ENCODE results near the gene RAB27B.
A peak's percentile ranks its signal among the peaks of the same experiment; 100 is the strongest.

The RAB27B gene
- total RNA-seq, result 0.36 to 11.4 (median 5.8) reads per million in 9 experiments

GRCh38 chr18:54828281-54828881 is at the start of gene RAB27B:
RAB27B (plus strand) TSS chr18:54828477; CDS start chr18:54877586, 49,109 bp downstream.
- Mint-ChIP-seq H3K27me3 (no peaks in the 10 kb centered on the region), H3K4me1 (ENCODE audit: low read depth in 2 of 2) (peaks cover 10 to 12% of the 10 kb centered on the region in 2 donors)
- DNase-seq, result peak; percentile 52 to 56 (median 55)

GRCh38 chr18:54780285-54780861 is 47.9 kb upstream of the RAB27B start:
- DNase-seq (no peak), ATAC-seq (replicated peaks) (no peak)
- Mint-ChIP-seq H3K36me3 (ENCODE audit: insufficient read depth) (no peaks in the 10 kb centered on the region), H3K27ac (no peak overlapping the region), H3K27me3 (peaks cover 0 to 4% of the 10 kb centered on the region in 2 donors), H3K9me3 (peaks cover 0 to 2% of the 10 kb centered on the region in 2 donors), H3K4me3 (no peak overlapping the region), H3K4me1 (ENCODE audit: low read depth in 2 of 2) (no peaks in the 10 kb centered on the region)

More at GRCh38 chr18:54828281-54828881, at the start of gene RAB27B:
- Mint-ChIP-seq H3K36me3 (ENCODE audit: insufficient read depth) (no peaks in the 10 kb centered on the region), H3K27ac (peak within 1 kb of the TSS; percentile 75 to 85), H3K9me3 (peaks cover 0 to 8% of the 10 kb centered on the region in 2 donors), H3K4me3 (peak within 1 kb of the TSS; percentile 85 to 86)
- ATAC-seq (replicated peaks), result peak; percentile 96

DNA sequence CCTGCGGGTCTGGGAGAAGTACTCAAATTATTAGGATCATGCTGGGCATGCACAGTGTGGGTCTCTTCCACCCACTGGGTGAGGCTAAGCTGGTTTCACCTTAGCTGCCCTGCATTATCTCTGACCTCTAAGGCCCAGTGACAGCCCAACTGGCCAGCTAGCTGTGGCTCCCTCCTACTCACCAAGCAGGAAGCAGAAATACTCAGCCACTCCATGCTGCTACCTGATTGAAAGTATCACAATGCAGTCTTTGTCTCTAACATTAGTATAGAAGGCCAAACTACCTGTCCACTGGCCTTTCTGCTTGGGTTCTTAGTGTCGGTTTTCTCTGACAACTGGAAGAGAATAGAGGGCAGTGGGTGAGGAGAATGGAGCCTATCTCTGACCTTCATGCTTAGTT is 47.3 kb upstream of the RAB27B start:
- no peak for DNase-seq
- H3K4me3 Mint-ChIP-seq, result no peak overlapping the region
- peaks cover 0 to 2% of the 10 kb centered on the region in 2 donors for H3K9me3 Mint-ChIP-seq
- H3K27ac Mint-ChIP-seq, result no peak overlapping the region
- H3K27me3 Mint-ChIP-seq, result peaks cover 0 to 4% of the 10 kb centered on the region in 2 donors
- no peaks in the 10 kb centered on the region for H3K4me1 Mint-ChIP-seq (ENCODE audit: low read depth in 2 of 2)
- no peaks in the 10 kb centered on the region for H3K36me3 Mint-ChIP-seq (ENCODE audit: insufficient read depth)
- no peak for ATAC-seq (replicated peaks)

DNA sequence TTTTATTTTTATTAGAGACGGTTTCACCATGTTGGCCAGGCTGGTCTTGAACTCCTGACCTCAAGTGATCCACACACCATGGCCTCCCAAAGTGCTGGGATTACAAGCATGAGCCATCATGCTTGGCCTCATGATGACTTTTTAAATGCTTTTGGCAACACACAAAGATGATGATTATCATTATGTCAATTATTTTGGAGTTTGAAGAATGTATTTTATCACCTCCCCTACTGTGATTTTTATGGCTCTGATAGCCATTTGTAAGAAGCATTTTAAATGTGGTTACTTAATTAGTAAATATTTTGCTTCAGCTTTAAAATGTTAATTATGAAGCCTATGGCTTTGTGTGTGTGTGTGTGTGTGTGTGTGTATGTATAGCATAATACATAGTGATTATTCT is 45.1 kb upstream of the RAB27B start:
- Mint-ChIP-seq H3K36me3 (ENCODE audit: insufficient read depth) (no peaks in the 10 kb centered on the region), H3K4me3 (no peak overlapping the region), H3K27ac (no peak overlapping the region), H3K4me1 (ENCODE audit: low read depth in 2 of 2) (no peaks in the 10 kb centered on the region), H3K9me3 (peaks cover 0 to 2% of the 10 kb centered on the region in 2 donors), H3K27me3 (peaks cover 0 to 4% of the 10 kb centered on the region in 2 donors)
- DNase-seq (no peak), ATAC-seq (replicated peaks) (no peak)

DNA sequence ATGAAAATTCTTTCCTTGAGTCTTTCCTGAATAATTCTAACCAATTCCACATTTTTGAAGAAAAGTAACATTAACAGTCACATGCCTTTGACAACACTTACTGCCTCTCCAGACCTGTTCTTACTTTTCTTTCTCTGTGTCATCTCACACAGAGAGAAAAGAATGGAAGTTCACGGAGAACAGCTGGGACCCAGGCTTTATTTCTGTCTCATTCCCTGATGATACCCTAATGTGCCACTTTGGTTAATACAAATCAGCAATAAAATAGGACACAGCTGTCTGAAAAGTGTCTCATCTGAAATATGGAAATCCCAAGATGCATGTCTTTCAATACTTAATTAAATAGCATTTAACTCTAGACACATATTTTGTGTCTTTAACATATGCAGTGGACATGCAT is 42.1 kb upstream of the RAB27B start:
- Mint-ChIP-seq H3K36me3 (ENCODE audit: insufficient read depth) (no peaks in the 10 kb centered on the region), H3K4me3 (no peak overlapping the region), H3K27ac (no peak overlapping the region), H3K4me1 (ENCODE audit: low read depth in 2 of 2) (no peaks in the 10 kb centered on the region), H3K27me3 (peaks cover 0 to under 1% of the 10 kb centered on the region in 2 donors), H3K9me3 (no peaks in the 10 kb centered on the region)
- ATAC-seq (replicated peaks) (no peak), DNase-seq (no peak)

DNA sequence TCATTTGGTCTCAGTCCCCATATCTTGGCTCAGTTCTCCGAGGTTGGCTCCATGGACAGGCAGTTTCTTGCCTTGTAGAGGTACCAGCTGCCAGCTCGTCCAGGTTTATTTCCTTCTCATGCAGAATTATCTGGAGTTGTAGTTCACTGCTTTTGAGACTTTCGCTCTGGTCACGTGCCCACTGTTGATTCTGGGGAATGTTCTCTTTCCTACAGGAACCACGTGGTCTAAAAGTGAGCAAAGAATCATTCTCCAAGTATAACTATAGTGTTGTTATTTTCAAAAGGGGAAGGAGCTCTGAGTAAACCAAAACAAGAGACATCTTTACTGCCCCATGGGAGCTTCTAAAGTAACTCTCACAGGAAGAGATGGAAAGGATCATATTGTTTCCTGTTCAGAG is 41.2 kb upstream of the RAB27B start:
- H3K9me3 Mint-ChIP-seq, result no peaks in the 10 kb centered on the region
- ATAC-seq (replicated peaks), result no peak
- H3K4me1 Mint-ChIP-seq (ENCODE audit: low read depth in 2 of 2), result no peaks in the 10 kb centered on the region
- peaks cover 0 to 5% of the 10 kb centered on the region in 2 donors for H3K27me3 Mint-ChIP-seq
- no peak for DNase-seq
- no peak overlapping the region for H3K27ac Mint-ChIP-seq
- H3K4me3 Mint-ChIP-seq, result no peak overlapping the region
- no peaks in the 10 kb centered on the region for H3K36me3 Mint-ChIP-seq (ENCODE audit: insufficient read depth)

DNA sequence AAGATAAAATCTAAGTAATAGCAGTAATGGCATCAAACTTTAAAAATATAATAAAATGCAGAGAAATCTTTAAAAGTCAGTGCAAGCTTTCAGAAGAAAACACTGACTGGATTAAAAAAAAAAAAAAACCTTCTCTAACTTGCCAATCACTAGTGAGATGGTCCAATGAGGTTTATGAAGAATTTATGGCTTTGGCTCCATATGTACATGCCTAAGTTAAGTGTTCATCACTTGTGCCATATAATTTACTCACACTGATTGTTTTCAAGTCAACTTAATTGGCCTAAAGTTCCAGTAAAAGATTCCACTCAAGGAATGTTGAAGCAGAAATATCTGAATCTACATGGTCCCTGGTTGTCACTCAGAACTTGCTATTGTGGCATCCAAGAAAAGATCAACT is 40.7 kb upstream of the RAB27B start:
- Mint-ChIP-seq H3K4me1 (ENCODE audit: low read depth in 2 of 2) (no peaks in the 10 kb centered on the region), H3K4me3 (no peak overlapping the region), H3K36me3 (ENCODE audit: insufficient read depth) (no peaks in the 10 kb centered on the region), H3K27me3 (peaks cover 0 to 5% of the 10 kb centered on the region in 2 donors), H3K9me3 (no peaks in the 10 kb centered on the region), H3K27ac (no peak overlapping the region)
- ATAC-seq (replicated peaks) (no peak), DNase-seq (no peak)

DNA sequence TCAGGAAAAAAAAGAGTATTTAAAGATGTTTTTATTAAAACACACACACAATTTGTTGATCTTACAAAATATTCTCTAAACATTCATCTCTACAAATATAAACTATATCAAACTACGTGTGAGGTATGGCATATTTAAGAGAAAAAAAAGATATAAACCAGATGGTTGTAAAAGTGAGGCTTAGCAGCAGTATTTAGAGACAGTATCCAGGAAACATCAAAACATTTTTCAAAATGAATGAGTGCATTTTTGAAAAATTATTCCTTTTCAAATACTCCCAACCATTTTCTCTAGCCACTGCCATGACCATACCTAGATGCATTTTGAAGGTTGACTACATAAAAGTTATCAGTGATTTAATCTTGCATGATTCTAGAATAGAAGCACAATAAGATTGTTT is 38.2 kb upstream of the RAB27B start:
- H3K36me3 Mint-ChIP-seq (ENCODE audit: insufficient read depth), result no peaks in the 10 kb centered on the region
- DNase-seq, result no peak
- H3K4me1 Mint-ChIP-seq (ENCODE audit: low read depth in 2 of 2), result no peaks in the 10 kb centered on the region
- peaks cover 0 to 5% of the 10 kb centered on the region in 2 donors for H3K27me3 Mint-ChIP-seq
- H3K9me3 Mint-ChIP-seq, result no peaks in the 10 kb centered on the region
- no peak overlapping the region for H3K4me3 Mint-ChIP-seq
- no peak for ATAC-seq (replicated peaks)
- H3K27ac Mint-ChIP-seq, result no peak overlapping the region

DNA sequence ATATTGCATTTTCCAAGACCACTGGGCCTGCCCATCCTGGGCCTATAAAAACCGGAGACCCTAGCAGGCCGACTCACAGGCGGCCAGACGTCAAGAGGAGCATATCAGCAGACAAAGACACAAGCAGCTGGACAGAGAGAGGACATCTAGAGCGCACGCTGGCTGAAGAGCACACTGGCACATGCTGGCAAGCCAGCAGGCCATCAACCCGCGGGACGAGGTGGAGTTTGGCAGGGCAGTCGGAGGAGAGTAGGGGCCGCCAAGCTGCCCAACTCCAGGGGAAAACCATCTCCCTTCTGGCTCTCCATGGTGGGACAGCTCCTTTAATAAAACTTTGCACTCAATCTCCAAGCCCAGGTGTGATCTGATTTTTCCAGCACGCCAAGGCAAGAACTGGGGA is 36.6 kb upstream of the RAB27B start:
- DNase-seq, result no peak
- no peak overlapping the region for H3K27ac Mint-ChIP-seq

DNA sequence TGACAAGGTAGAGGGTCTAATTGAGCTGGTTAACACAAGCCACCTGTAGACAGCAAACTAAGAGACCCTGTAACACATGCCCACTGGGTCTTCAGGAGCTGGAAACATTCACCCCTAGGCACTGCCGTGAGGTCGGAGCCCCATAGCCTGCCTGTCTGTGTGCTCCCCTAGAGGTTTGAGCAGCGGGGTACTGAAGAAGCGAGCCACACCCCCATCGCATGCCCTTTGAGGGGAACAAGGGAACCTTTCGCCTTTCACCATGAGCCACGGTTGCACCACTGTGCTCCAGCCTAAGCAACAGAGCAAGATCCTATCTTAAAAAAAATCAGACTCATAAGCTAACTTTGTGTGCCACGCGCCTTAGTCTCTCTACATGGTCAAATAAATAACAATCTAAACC is 36.2 kb upstream of the RAB27B start:
- no peak for DNase-seq
- ATAC-seq (replicated peaks), result no peak
- Mint-ChIP-seq H3K36me3 (ENCODE audit: insufficient read depth) (no peaks in the 10 kb centered on the region), H3K4me3 (no peak overlapping the region), H3K27me3 (peaks cover 0 to 5% of the 10 kb centered on the region in 2 donors), H3K4me1 (ENCODE audit: low read depth in 2 of 2) (no peaks in the 10 kb centered on the region), H3K27ac (no peak overlapping the region), H3K9me3 (no peaks in the 10 kb centered on the region)

More for the DNA sequence above, 36.6 kb upstream of the RAB27B start:
- no peak overlapping the region for H3K4me3 Mint-ChIP-seq
- H3K36me3 Mint-ChIP-seq (ENCODE audit: insufficient read depth), result no peaks in the 10 kb centered on the region
- H3K27me3 Mint-ChIP-seq, result peaks cover 0 to 5% of the 10 kb centered on the region in 2 donors
- H3K9me3 Mint-ChIP-seq, result no peaks in the 10 kb centered on the region
- no peaks in the 10 kb centered on the region for H3K4me1 Mint-ChIP-seq (ENCODE audit: low read depth in 2 of 2)
- no peak for ATAC-seq (replicated peaks)

DNA sequence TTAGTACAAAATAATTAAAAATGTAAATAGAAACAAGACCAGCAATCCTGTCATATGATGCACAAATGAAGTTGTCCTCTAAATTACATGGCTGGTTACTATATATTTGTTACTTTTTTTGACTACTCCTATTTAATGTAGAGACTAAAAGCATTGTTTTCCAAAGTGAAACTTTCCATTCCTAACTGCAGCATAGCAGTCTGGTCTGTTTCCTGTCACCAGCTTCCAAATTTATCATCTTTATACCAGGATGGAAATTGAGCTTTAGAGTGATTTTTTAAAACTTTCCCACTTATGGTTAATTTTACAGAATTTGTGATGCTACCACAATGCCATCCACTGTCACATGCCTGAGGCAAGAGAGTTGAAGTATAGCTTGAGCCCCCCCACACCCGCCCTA is 33.5 kb upstream of the RAB27B start:
- Mint-ChIP-seq H3K9me3 (no peaks in the 10 kb centered on the region), H3K36me3 (ENCODE audit: insufficient read depth) (no peaks in the 10 kb centered on the region), H3K27ac (no peak overlapping the region), H3K4me1 (ENCODE audit: low read depth in 2 of 2) (no peaks in the 10 kb centered on the region), H3K27me3 (peaks cover 0 to 5% of the 10 kb centered on the region in 2 donors), H3K4me3 (no peak overlapping the region)
- no peak for DNase-seq
- ATAC-seq (replicated peaks), result no peak

GRCh38 chr18:54798186-54798585 is 30.1 kb upstream of the RAB27B start:
- Mint-ChIP-seq H3K9me3 (peaks cover 0 to 2% of the 10 kb centered on the region in 2 donors), H3K4me1 (ENCODE audit: low read depth in 2 of 2) (no peaks in the 10 kb centered on the region), H3K27me3 (peaks cover 0 to 4% of the 10 kb centered on the region in 2 donors), H3K4me3 (no peak overlapping the region), H3K36me3 (ENCODE audit: insufficient read depth) (no peaks in the 10 kb centered on the region), H3K27ac (no peak overlapping the region)
- ATAC-seq (replicated peaks), result no peak
- no peak for DNase-seq

GRCh38 chr18:54801374-54801773 is 26.9 kb upstream of the RAB27B start:
- no peak for ATAC-seq (replicated peaks)
- no peak for DNase-seq

GRCh38 chr18:54802178-54802577 is 26.1 kb upstream of the RAB27B start:
- Mint-ChIP-seq H3K4me1 (ENCODE audit: low read depth in 2 of 2) (peaks cover 4% of the 10 kb centered on the region in 2 donors), H3K36me3 (ENCODE audit: insufficient read depth) (no peaks in the 10 kb centered on the region), H3K27me3 (peaks cover 0 to 10% of the 10 kb centered on the region in 2 donors), H3K27ac (no peak overlapping the region), H3K4me3 (no peak overlapping the region), H3K9me3 (peaks cover 0 to 5% of the 10 kb centered on the region in 2 donors)
- ATAC-seq (replicated peaks) (no peak), DNase-seq (no peak)

More at GRCh38 chr18:54801374-54801773, 26.9 kb upstream of the RAB27B start:
- Mint-ChIP-seq H3K9me3 (peaks cover 0 to 5% of the 10 kb centered on the region in 2 donors), H3K4me1 (ENCODE audit: low read depth in 2 of 2) (peaks cover 4% of the 10 kb centered on the region in 2 donors), H3K4me3 (no peak overlapping the region), H3K27ac (no peak overlapping the region), H3K36me3 (ENCODE audit: insufficient read depth) (no peaks in the 10 kb centered on the region), H3K27me3 (peaks cover 0 to 10% of the 10 kb centered on the region in 2 donors)

Measured in effector memory CD8-positive, alpha-beta T cell (primary cell).